ENCODE measurements around the gene MVK. TPM values are rescaled to one million over a fixed set of nuclear protein-coding genes. Genes with fewer than 3 reads are reported as not detected.

The MVK gene
- total and polyA plus RNA-seq, 2 experiments from 2014 or later: 16.7 to 40.1 TPM

DNA sequence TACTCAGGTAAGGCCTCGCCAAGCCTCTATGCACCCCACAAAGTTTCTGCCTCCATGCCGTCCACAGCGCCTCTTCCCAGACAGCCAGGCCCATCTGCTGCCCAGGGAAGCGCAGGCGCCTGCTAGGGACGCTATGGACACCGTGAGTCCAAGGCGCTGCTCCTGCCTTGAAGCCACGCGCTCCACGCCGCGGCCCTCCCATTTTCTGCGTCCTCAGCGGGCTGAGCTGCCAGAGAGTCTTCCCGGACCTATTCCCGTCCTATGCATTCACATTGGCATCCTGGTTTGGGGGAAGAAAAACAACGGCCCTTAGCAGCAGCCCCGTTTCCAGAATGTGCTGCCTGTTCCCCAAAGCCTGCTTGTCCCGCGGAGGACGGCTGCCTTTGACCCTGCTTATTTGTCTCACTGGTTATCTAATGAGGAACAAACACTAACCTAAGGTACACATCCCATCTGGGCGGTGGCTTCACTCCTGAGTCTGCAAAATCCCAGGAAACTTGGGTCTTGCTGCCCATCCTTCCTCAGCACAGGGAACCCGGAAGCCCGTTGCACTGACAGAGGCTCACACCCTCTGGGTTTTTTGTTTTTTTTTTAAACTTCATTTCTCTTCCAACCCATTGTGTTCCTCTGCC lies 38.2 kb upstream of the MVK start:
- no peak overlapping the region for H3K4me3 Mint-ChIP-seq
- H3K27ac ChIP-seq (ENCODE audit: low read depth): no peak overlapping the region
- H3K4me2 ChIP-seq: no peak overlapping the region
- no peaks in the 10 kb centered on the region for H4K20me1 ChIP-seq (replicated peaks; ENCODE audit: insufficient read depth)
- H3K4me1 Mint-ChIP-seq: peaks cover under 1% of the 10 kb centered on the region; the same call in 2 of the 3 replicates
- H3K27me3 Mint-ChIP-seq (ENCODE audit: insufficient read depth, low read depth, poor library complexity): peaks cover 15% of the 10 kb centered on the region
- no peaks in the 10 kb centered on the region for H3F3A ChIP-seq (replicated peaks; ENCODE audit: low read depth)
- no peak overlapping the region for H3K4me3 ChIP-seq
- H3K79me2 ChIP-seq (replicated peaks; ENCODE audit: insufficient read depth): no peaks in the 10 kb centered on the region
- no peaks in the 10 kb centered on the region for H3K9me3 Mint-ChIP-seq
- H3K27me3 ChIP-seq (ENCODE audit: insufficient read depth): no peaks in the 10 kb centered on the region
- H2AFZ ChIP-seq: no peak overlapping the region
- no peaks in the 10 kb centered on the region for H3K4me1 ChIP-seq (ENCODE audit: insufficient read depth)
- DNase-seq (ENCODE audit: low spot score) (no peak), ATAC-seq (no peak)
- no peaks in the 10 kb centered on the region for H3K9me2 ChIP-seq (ENCODE audit: insufficient read depth)
- no peak for TF ChIP-seq EZH2phosphoT487 (IDR thresholded peaks at IDR 0.05; ENCODE audit: unreplicated experiment)
- no peak for TF ChIP-seq ZNF114 (CRISPR knock-in tag; IDR thresholded peaks at IDR 0.05)
- TF ChIP-seq EZH2 (IDR thresholded peaks at IDR 0.05; ENCODE audit: low read depth, unreplicated experiment): no peak
- TF ChIP-seq, protein P1, sequence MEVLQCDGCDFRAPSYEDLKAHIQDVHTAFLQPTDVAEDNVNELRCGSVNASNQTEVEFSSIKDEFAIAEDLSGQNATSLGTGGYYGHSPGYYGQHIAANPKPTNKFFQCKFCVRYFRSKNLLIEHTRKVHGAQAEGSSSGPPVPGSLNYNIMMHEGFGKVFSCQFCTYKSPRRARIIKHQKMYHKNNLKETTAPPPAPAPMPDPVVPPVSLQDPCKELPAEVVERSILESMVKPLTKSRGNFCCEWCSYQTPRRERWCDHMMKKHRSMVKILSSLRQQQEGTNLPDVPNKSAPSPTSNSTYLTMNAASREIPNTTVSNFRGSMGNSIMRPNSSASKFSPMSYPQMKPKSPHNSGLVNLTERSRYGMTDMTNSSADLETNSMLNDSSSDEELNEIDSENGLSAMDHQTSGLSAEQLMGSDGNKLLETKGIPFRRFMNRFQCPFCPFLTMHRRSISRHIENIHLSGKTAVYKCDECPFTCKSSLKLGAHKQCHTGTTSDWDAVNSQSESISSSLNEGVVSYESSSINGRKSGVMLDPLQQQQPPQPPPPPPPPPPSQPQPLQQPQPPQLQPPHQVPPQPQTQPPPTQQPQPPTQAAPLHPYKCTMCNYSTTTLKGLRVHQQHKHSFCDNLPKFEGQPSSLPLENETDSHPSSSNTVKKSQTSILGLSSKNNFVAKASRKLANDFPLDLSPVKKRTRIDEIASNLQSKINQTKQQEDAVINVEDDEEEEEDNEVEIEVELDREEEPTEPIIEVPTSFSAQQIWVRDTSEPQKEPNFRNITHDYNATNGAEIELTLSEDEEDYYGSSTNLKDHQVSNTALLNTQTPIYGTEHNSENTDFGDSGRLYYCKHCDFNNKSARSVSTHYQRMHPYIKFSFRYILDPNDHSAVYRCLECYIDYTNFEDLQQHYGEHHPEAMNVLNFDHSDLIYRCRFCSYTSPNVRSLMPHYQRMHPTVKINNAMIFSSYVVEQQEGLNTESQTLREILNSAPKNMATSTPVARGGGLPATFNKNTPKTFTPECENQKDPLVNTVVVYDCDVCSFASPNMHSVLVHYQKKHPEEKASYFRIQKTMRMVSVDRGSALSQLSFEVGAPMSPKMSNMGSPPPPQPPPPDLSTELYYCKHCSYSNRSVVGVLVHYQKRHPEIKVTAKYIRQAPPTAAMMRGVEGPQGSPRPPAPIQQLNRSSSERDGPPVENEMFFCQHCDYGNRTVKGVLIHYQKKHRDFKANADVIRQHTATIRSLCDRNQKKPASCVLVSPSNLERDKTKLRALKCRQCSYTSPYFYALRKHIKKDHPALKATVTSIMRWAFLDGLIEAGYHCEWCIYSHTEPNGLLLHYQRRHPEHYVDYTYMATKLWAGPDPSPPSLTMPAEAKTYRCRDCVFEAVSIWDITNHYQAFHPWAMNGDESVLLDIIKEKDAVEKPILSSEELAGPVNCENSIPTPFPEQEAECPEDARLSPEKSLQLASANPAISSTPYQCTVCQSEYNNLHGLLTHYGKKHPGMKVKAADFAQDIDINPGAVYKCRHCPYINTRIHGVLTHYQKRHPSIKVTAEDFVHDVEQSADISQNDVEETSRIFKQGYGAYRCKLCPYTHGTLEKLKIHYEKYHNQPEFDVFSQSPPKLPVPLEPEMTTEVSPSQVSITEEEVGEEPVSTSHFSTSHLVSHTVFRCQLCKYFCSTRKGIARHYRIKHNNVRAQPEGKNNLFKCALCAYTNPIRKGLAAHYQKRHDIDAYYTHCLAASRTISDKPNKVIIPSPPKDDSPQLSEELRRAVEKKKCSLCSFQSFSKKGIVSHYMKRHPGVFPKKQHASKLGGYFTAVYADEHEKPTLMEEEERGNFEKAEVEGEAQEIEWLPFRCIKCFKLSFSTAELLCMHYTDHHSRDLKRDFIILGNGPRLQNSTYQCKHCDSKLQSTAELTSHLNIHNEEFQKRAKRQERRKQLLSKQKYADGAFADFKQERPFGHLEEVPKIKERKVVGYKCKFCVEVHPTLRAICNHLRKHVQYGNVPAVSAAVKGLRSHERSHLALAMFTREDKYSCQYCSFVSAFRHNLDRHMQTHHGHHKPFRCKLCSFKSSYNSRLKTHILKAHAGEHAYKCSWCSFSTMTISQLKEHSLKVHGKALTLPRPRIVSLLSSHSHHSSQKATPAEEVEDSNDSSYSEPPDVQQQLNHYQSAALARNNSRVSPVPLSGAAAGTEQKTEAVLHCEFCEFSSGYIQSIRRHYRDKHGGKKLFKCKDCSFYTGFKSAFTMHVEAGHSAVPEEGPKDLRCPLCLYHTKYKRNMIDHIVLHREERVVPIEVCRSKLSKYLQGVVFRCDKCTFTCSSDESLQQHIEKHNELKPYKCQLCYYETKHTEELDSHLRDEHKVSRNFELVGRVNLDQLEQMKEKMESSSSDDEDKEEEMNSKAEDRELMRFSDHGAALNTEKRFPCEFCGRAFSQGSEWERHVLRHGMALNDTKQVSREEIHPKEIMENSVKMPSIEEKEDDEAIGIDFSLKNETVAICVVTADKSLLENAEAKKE (CRISPR knock-in tag; IDR thresholded peaks at IDR 0.05): no peak
- TF ChIP-seq CTCF (conservative IDR thresholded peaks at IDR 0.05; ENCODE audit: low read depth in 2 of 2): no peak
- TF ChIP-seq JUNB (IDR thresholded peaks at IDR 0.05; ENCODE audit: unreplicated experiment): no peak
- no peaks in the 10 kb centered on the region; the same call in 2 of the 3 replicates for H3K36me3 Mint-ChIP-seq (ENCODE audit: low read depth)
- no peaks in the 10 kb centered on the region for H3K36me3 ChIP-seq (ENCODE audit: insufficient read depth)
- H3K27ac Mint-ChIP-seq: no peak overlapping the region
